HCT116 (cell line): Measurements from ENCODE around the gene KRT5. TPM values are rescaled to one million over a fixed set of nuclear protein-coding genes. Genes with fewer than 3 reads are reported as not detected.

Experiments used
- ATAC-seq: fragments of 200-7000 bp; cut with Tn5 transposase; 2 replicates; pipeline ENCODE4 v1.9.1; 2020; ENCODE audit warnings: mild to moderate bottlenecking, moderate library complexity
- BruUV-seq: library from RNA; stranded (reverse); fragments of 400-500 nt; replicated peaks from 2 replicates; lab custom pipeline; 2021; lab: Mats Ljungman, UMichigan
- CTCF ChIA-PET: fragments of 300-600 bp; sonication (Branson Sonifier 250); formaldehyde crosslinking; loops from one replicate; lab custom pipeline; 2021; ENCODE audit warnings: antibody characterized with exemption; lab: Charles Lee
- POLR2A ChIA-PET: fragments of 300-600, 350-600 bp; sonication (Branson Sonifier 250); formaldehyde crosslinking; loops from one replicate; lab custom pipeline; 2021; ENCODE audit warnings: antibody characterized with exemption; lab: Charles Lee
- RAD21 ChIA-PET, 2 experiments: fragments of 300-600 bp; sonication (Branson Sonifier 250); formaldehyde crosslinking; loops; one replicate each; lab custom pipeline; 2023; ENCODE audit warnings: low total read pairs in 2 of 2; ENCODE audit not compliant: uncharacterized antibody in 2 of 2, unreplicated experiment in 2 of 2, low non-redundant PET in 1 of 2; lab: Charles Lee
- DNase-seq: peaks from one replicate; pipeline ENCODE4 v3.0.0-alpha.2; 2010; ENCODE audit warnings: low read depth, low spot score
- H2AFZ ChIP-seq: fragments of 200-600 bp; shearing (Covaris generic), sonication (generic); 2 replicates; pipeline ENCODE4 v1.6.1; 2017; ENCODE audit warnings: low read depth, mixed run types, mixed read lengths, antibody characterized with exemption, low read length; ENCODE audit not compliant: poor library complexity, severe bottlenecking
- H3K27ac ChIP-seq: 2 replicates; pipeline ENCODE4 v1.5.1; 2012; ENCODE audit warnings: low read depth, low read length
- H3K27me3 ChIP-seq: fragments of 200-600 bp; sonication (generic); 2 replicates; pipeline ENCODE4 v1.6.1; 2016; ENCODE audit warnings: mixed run types, low read length, mixed read lengths; ENCODE audit not compliant: insufficient read depth
- H3K36me3 ChIP-seq, 2 experiments: fragments of 200-500 bp in 1 of 2; fragments of 200-600 bp in 1 of 2; sonication (Bioruptor generic) in 1 of 2; sonication (generic) in 1 of 2; 2 replicates each; pipeline versions ENCODE4 v1.5.1 to v1.6.1; 2014 to 2016; ENCODE audit warnings: low read length in 2 of 2, inconsistent platforms in 1 of 2, mixed read lengths in 1 of 2, mixed run types in 1 of 2; ENCODE audit not compliant: insufficient read depth in 2 of 2, control insufficient read depth in 1 of 2
- H3K4me1 ChIP-seq, 2 experiments: fragments of 200-600 bp in 1 of 2; sonication (generic) in 1 of 2; 2 replicates each; pipeline versions ENCODE4 v1.5.1 to v1.6.1; 2012 to 2017; ENCODE audit warnings: low read length in 2 of 2, inconsistent platforms in 1 of 2, mild to moderate bottlenecking in 1 of 2, mixed read lengths in 1 of 2, mixed run types in 1 of 2, moderate library complexity in 1 of 2; ENCODE audit not compliant: insufficient read depth in 2 of 2, control insufficient read depth in 1 of 2
- H3K4me2 ChIP-seq: fragments of 200-600 bp; sonication (generic); 2 replicates; pipeline ENCODE4 v1.6.1; 2017; ENCODE audit warnings: mixed run types, low read length, mixed read lengths
- H3K4me3 ChIP-seq, 2 experiments: fragments of 200-600 bp in 1 of 2; sonication (generic) in 1 of 2; replicated peaks in 1 of 2; 2 replicates each; pipeline ENCODE4 v1.5.1; 2011 to 2016; ENCODE audit warnings: low read length in 2 of 2, control low read depth in 1 of 2, low read depth in 1 of 2, mild to moderate bottlenecking in 1 of 2, mixed read lengths in 1 of 2, mixed run types in 1 of 2
- H3K79me2 ChIP-seq: fragments of 200-600 bp; sonication (generic); 2 replicates; pipeline ENCODE4 v1.6.1; 2017; ENCODE audit warnings: mild to moderate bottlenecking, mixed run types, low read length, moderate library complexity, mixed read lengths; ENCODE audit not compliant: insufficient read depth
- H3K9ac ChIP-seq: fragments of 200-600 bp; sonication (generic); 2 replicates; pipeline ENCODE4 v1.6.1; 2016; ENCODE audit warnings: low read length, mixed read lengths
- H3K9me2 ChIP-seq: fragments of 200-600 bp; sonication (generic), shearing (Covaris generic); 2 replicates; pipeline ENCODE4 v1.6.1; 2017; ENCODE audit warnings: mixed run types, mild to moderate bottlenecking, moderate library complexity; ENCODE audit not compliant: insufficient read depth
- H3K9me3 ChIP-seq, 2 experiments: fragments of 200-500 bp in 1 of 2; fragments of 200-600 bp in 1 of 2; sonication (Bioruptor generic) in 1 of 2; sonication (generic) in 1 of 2; 2 replicates each; pipeline ENCODE4 v1.6.1; 2014 to 2017; ENCODE audit warnings: low read length in 2 of 2, mixed read lengths in 2 of 2, inconsistent platforms in 1 of 2, low read depth in 1 of 2, mild to moderate bottlenecking in 1 of 2, mixed run types in 1 of 2, moderate library complexity in 1 of 2; ENCODE audit not compliant: control insufficient read depth in 1 of 2, insufficient read depth in 1 of 2
- H4K20me1 ChIP-seq: fragments of 200-600 bp; sonication (generic), shearing (Covaris generic); 2 replicates; pipeline ENCODE4 v1.6.1; 2017; ENCODE audit warnings: mixed run types, mild to moderate bottlenecking, moderate library complexity; ENCODE audit not compliant: insufficient read depth
- EGR1 ChIP-seq: IDR thresholded peaks from 2 replicates; pipeline ENCODE4 v1.6.1; 2012; ENCODE audit warnings: low read depth
- ELF1 ChIP-seq: IDR thresholded peaks from 2 replicates; pipeline ENCODE4 v1.6.1; 2012; ENCODE audit warnings: low read depth, borderline replicate concordance
- EZH2 ChIP-seq: fragments of 200-600 bp; sonication (generic); IDR thresholded peaks from 2 replicates; pipeline ENCODE4 v1.6.1; 2017; ENCODE audit warnings: antibody characterized with exemption, mixed run types
- JUND ChIP-seq: IDR thresholded peaks from 2 replicates; pipeline ENCODE4 v1.6.1; 2012
- YY1 ChIP-seq: IDR thresholded peaks from 2 replicates; pipeline ENCODE4 v1.6.1; 2011; ENCODE audit warnings: low read length, low read depth, moderate library complexity, mild to moderate bottlenecking; ENCODE audit not compliant: insufficient replicate concordance; ENCODE audit errors: extremely low read depth
- ZNF274 ChIP-seq: fragments of 200-500 bp; sonication (Bioruptor generic); IDR thresholded peaks from 2 replicates; pipeline ENCODE4 v1.6.1; 2014; ENCODE audit warnings: mild to moderate bottlenecking, low read depth, low read length, inconsistent platforms
- intact Hi-C: fragments of 100-400 bp; cut with micrococcal nuclease; formaldehyde crosslinking; loops from 2 replicates; pipeline ENCODE4 v1.10.0; 2022
- total RNA-seq: library from RNA; stranded (reverse); gene quantifications from one replicate; pipeline ENCODE4 v1.2.1, GENCODE V29; 2021; ENCODE audit not compliant: unreplicated experiment
- TF ChIP-seq, protein P1 (sequence below), 3 experiments: fragments of 200-600 bp in 1 of 3; sonication (generic) in 1 of 3; IDR thresholded peaks in 2 of 3; conservative IDR thresholded peaks in 1 of 3; 2 replicates each; pipeline ENCODE4 v1.5.1; 2012 to 2017; ENCODE audit warnings: low read depth in 2 of 3, low read length in 2 of 3, antibody characterized with exemption in 1 of 3, borderline replicate concordance in 1 of 3, control low read depth in 1 of 3, mild to moderate bottlenecking in 1 of 3, mixed read lengths in 1 of 3, mixed run types in 1 of 3, moderate library complexity in 1 of 3; ENCODE audit not compliant: insufficient read depth in 1 of 3

Gene KRT5
- total RNA-seq, 1 experiment from 2014 or later = 0.44 TPM

DNA sequence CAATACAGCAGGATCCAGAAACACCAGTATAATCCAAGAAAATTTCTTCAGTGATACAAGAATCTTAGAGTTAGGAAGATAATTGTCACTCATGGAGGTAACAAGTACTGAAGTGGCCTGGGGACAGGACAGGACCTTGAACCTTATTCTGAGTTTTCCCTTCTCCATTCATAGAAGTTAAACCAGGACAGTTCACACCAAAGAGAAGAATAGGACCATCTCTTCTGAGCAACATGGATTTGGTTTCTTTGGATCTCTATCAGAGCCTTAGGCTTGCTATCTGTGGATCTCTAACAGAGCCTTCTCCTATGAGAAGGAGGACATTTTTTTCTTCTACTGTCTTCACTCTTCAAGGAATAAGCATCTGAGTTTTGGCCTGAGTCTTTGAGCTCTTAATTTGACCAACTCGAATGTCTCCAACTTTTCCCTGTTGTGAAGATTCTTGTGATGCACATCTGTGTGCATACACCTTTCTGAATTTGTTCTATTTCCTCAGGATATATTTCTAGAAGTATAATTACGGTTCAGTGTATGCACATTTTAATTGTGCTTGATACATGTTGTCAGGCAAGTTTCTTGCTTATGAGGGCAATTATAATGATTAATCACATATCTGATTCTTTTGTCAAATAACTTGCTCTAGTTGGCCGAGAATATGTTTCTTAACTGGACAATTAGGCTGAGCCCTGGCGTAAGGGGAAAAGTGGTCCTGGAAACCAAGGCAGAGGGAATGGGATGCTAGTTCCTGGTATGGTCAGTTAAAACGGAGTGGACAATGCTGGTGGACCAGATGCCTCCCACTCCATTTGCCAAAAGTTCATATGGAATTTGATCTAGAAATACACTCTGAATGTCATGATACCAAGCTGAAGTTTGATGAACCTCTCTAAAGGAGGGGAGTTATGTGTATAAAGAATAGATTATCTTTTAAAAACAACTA is 33.8 kb downstream of the KRT5 start:
- Histone ChIP-seq H3K9ac (no peak overlapping the region), H3K79me2 (no peaks in the 10 kb centered on the region), H2AFZ (no peak overlapping the region), H3K9me2 (no peaks in the 10 kb centered on the region)
- intact Hi-C loops = no loop called here
- POLR2A ChIA-PET = no interaction called here
- no TSS peak for BruUV-seq
- ATAC-seq = no peak
- no peak for TF ChIP-seq JUND
- TF ChIP-seq, all 23 proteins: peak for 0
- no peak for DNase-seq
- Histone ChIP-seq H3K9me3 (no peaks in the 10 kb centered on the region), H3K27ac (no peak overlapping the region), H3K36me3 (no peaks in the 10 kb centered on the region), H4K20me1 (no peaks in the 10 kb centered on the region), H3K4me1 (no peaks in the 10 kb centered on the region), H3K27me3 (no peaks in the 10 kb centered on the region), H3K4me3 (no peak overlapping the region), H3K4me2 (no peak overlapping the region)
- CTCF ChIA-PET = no interaction called here
- RAD21 ChIA-PET = no interaction called here

DNA sequence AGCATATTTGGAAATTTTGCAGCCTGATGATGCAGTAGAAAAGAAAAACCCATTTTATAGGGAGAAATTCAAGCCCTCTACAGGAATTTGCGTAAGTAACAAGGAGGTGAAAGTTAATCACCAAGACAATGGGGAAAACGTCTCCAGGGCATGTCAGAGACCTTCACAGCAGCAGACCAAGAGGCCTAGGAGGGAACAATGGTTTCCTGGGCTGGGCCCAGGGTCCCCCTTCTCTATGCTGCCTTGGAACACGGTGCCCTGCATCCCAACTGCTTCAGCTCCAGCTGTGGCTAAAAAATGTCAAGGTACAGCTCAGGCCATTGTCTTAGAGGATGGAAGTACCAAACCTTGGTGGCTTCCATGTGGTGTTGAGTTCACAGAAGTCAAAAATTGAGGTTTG is 40.1 kb downstream of the KRT5 start:
- POLR2A ChIA-PET = no interaction called here
- TF ChIP-seq JUND = no peak
- TF ChIP-seq, protein P1, sequence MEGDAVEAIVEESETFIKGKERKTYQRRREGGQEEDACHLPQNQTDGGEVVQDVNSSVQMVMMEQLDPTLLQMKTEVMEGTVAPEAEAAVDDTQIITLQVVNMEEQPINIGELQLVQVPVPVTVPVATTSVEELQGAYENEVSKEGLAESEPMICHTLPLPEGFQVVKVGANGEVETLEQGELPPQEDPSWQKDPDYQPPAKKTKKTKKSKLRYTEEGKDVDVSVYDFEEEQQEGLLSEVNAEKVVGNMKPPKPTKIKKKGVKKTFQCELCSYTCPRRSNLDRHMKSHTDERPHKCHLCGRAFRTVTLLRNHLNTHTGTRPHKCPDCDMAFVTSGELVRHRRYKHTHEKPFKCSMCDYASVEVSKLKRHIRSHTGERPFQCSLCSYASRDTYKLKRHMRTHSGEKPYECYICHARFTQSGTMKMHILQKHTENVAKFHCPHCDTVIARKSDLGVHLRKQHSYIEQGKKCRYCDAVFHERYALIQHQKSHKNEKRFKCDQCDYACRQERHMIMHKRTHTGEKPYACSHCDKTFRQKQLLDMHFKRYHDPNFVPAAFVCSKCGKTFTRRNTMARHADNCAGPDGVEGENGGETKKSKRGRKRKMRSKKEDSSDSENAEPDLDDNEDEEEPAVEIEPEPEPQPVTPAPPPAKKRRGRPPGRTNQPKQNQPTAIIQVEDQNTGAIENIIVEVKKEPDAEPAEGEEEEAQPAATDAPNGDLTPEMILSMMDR (IDR thresholded peaks at IDR 0.05 in 2 of 3, conservative IDR thresholded peaks at IDR 0.05 in 1 of 3; ENCODE audit: borderline replicate concordance in 1 of 3, insufficient read depth in 1 of 3, low read depth in 2 of 3, low read length in 2 of 3) = no peak
- no peak for TF ChIP-seq YY1
- TF ChIP-seq ELF1 = no peak
- no peak for TF ChIP-seq ZNF274
- no peak for TF ChIP-seq EGR1
- no peak for TF ChIP-seq EZH2
- intact Hi-C loops = no loop called here
- RAD21 ChIA-PET = no interaction called here
- Histone ChIP-seq H3K36me3 (no peaks in the 10 kb centered on the region), H3K9me2 (no peaks in the 10 kb centered on the region), H3K9me3 (no peaks in the 10 kb centered on the region), H3K4me3 (no peak overlapping the region), H4K20me1 (no peaks in the 10 kb centered on the region), H3K27ac (no peak overlapping the region), H3K27me3 (no peaks in the 10 kb centered on the region), H2AFZ (no peak overlapping the region), H3K79me2 (no peaks in the 10 kb centered on the region), H3K9ac (no peak overlapping the region), H3K4me2 (no peak overlapping the region), H3K4me1 (no peaks in the 10 kb centered on the region)
- ATAC-seq (no peak), DNase-seq (no peak)
- CTCF ChIA-PET = no interaction called here
- no TSS peak for BruUV-seq
